ENCODE data around the gene CLDN15. TPM values are rescaled to one million over a fixed set of nuclear protein-coding genes. Genes with fewer than 3 reads are reported as not detected.

Gene CLDN15
- polyA plus RNA-seq, 1 donor (not counting 4 experiments of a cell fraction or from before 2014, with no cell fraction given): 2.4 TPM

- Histone ChIP-seq H3K9me3 (ENCODE audit: control insufficient read depth, low read depth, low read length) (no peaks in the 10 kb centered on the region), H3K4me3 (ENCODE audit: control insufficient read depth in 2 of 3, extremely low read depth in 1 of 3, insufficient read depth in 2 of 3, low read depth in 1 of 3, low read length in 3 of 3) (no peak overlapping the region), H3K4me2 (ENCODE audit: control insufficient read depth, extremely low read depth, insufficient read depth, low read depth, low read length) (no peak overlapping the region), H4K20me1 (ENCODE audit: control insufficient read depth, extremely low read depth, insufficient read depth, low read length) (no peaks in the 10 kb centered on the region), H3K4me1 (ENCODE audit: control insufficient read depth, extremely low read depth, insufficient read depth, low read length) (peaks cover 2% of the 10 kb centered on the region), H3K27ac (ENCODE audit: control insufficient read depth, insufficient read depth, low read length) (no peak overlapping the region), H2AFZ (ENCODE audit: control insufficient read depth, low read length) (no peak overlapping the region), H3K79me2 (ENCODE audit: control insufficient read depth, insufficient read depth, low read length) (no peaks in the 10 kb centered on the region), H3K27me3 (ENCODE audit: control insufficient read depth, extremely low read depth, insufficient read depth, low read length) (no peaks in the 10 kb centered on the region), H3K36me3 (ENCODE audit: control insufficient read depth in 2 of 2, extremely low read depth in 1 of 2, insufficient read depth in 2 of 2, low read length in 2 of 2) (no peaks in the 10 kb centered on the region), H3K9me1 (ENCODE audit: control insufficient read depth, extremely low read depth, insufficient read depth, low read length) (no peaks in the 10 kb centered on the region), H3K9ac (ENCODE audit: control insufficient read depth, extremely low read depth, insufficient read depth, low read length) (no peak overlapping the region)
- DNase-seq (ENCODE audit: low read depth, low spot score) (no peak), FAIRE-seq (no peak)
- TF ChIP-seq CTCF (optimal IDR thresholded peaks at IDR 0.05 in 1 of 3, IDR thresholded peaks at IDR 0.05 in 1 of 3, conservative IDR thresholded peaks at IDR 0.05 in 1 of 3; ENCODE audit: extremely low read depth in 1 of 3, insufficient read depth in 2 of 3, low read length in 3 of 3) (no peak), EZH2 (IDR thresholded peaks at IDR 0.05; ENCODE audit: low read length) (no peak)
- dilution Hi-C loops (cut with MboI; ENCODE audit: extremely low pct_ligation_motif_present, low sequenced_read_pairs): no loop called here
These were observed 48.5 kb downstream of the CLDN15 start for GRCh38 chr7:101189109-101189508.

GRCh38 chr7:101186844-101187428 is 50.7 kb downstream of the CLDN15 start:
- Histone ChIP-seq H3K9me3 (ENCODE audit: control insufficient read depth, low read depth, low read length) (no peaks in the 10 kb centered on the region), H4K20me1 (ENCODE audit: control insufficient read depth, extremely low read depth, insufficient read depth, low read length) (no peaks in the 10 kb centered on the region), H2AFZ (ENCODE audit: control insufficient read depth, low read length) (no peak overlapping the region), H3K4me3 (ENCODE audit: control insufficient read depth in 2 of 3, extremely low read depth in 1 of 3, insufficient read depth in 2 of 3, low read depth in 1 of 3, low read length in 3 of 3) (no peak overlapping the region), H3K27me3 (ENCODE audit: control insufficient read depth, extremely low read depth, insufficient read depth, low read length) (no peaks in the 10 kb centered on the region), H3K36me3 (ENCODE audit: control insufficient read depth in 2 of 2, extremely low read depth in 1 of 2, insufficient read depth in 2 of 2, low read length in 2 of 2) (no peaks in the 10 kb centered on the region), H3K9ac (ENCODE audit: control insufficient read depth, extremely low read depth, insufficient read depth, low read length) (no peak overlapping the region), H3K4me1 (ENCODE audit: control insufficient read depth, extremely low read depth, insufficient read depth, low read length) (peaks cover 2% of the 10 kb centered on the region), H3K9me1 (ENCODE audit: control insufficient read depth, extremely low read depth, insufficient read depth, low read length) (no peaks in the 10 kb centered on the region), H3K79me2 (ENCODE audit: control insufficient read depth, insufficient read depth, low read length) (no peaks in the 10 kb centered on the region), H3K4me2 (ENCODE audit: control insufficient read depth, extremely low read depth, insufficient read depth, low read depth, low read length) (no peak overlapping the region), H3K27ac (ENCODE audit: control insufficient read depth, insufficient read depth, low read length) (no peak overlapping the region)
- TF ChIP-seq EZH2 (IDR thresholded peaks at IDR 0.05; ENCODE audit: low read length) (no peak), CTCF (optimal IDR thresholded peaks at IDR 0.05 in 1 of 3, IDR thresholded peaks at IDR 0.05 in 1 of 3, conservative IDR thresholded peaks at IDR 0.05 in 1 of 3; ENCODE audit: extremely low read depth in 1 of 3, insufficient read depth in 2 of 3, low read length in 3 of 3) (no peak)
- dilution Hi-C loops (cut with MboI; ENCODE audit: extremely low pct_ligation_motif_present, low sequenced_read_pairs): no loop called here
- FAIRE-seq (no peak), DNase-seq (ENCODE audit: low read depth, low spot score) (no peak)

Measured in keratinocyte (primary cell).